Activated CD4-positive, alpha-beta T cell treated with anti-CD3 and anti-CD28 coated beads, Interleukin-2, amount 10 ng/mL, durations not matched to agents 24 days and 14 days (primary cell): ENCODE measurements around the gene KRT84. TPM values are rescaled to one million over a fixed set of nuclear protein-coding genes. Genes with fewer than 3 reads are reported as not detected.
"Not testable (repeated sequence)": the region's sequence is repeated elsewhere in the genome, so short reads cannot be mapped to it uniquely, and the experiment has no call there.

ENCODE experiments used
- DNase-seq: peaks from one replicate; pipeline ENCODE4 v3.0.0; 2022
- H3K27ac Mint-ChIP-seq: one replicate; pipeline ENCODE4 v1.8.0; 2022; ENCODE audit warnings: mild to moderate bottlenecking, mixed read lengths
- H3K27me3 Mint-ChIP-seq: one replicate; pipeline ENCODE4 v1.8.0; 2022; ENCODE audit warnings: mixed read lengths
- H3K36me3 Mint-ChIP-seq: one replicate; pipeline ENCODE4 v1.8.0; 2022; ENCODE audit warnings: low read depth, mild to moderate bottlenecking, mixed read lengths
- H3K4me1 Mint-ChIP-seq: one replicate; pipeline ENCODE4 v1.8.0; 2021; ENCODE audit warnings: mixed read lengths
- H3K4me3 Mint-ChIP-seq: one replicate; pipeline ENCODE4 v1.8.0; 2022; ENCODE audit warnings: mild to moderate bottlenecking, moderate library complexity, mixed read lengths
- H3K9me3 Mint-ChIP-seq: one replicate; pipeline ENCODE4 v1.8.0; 2021; ENCODE audit warnings: mixed read lengths
- intact Hi-C: fragments of 100-400 bp; cut with micrococcal nuclease; formaldehyde crosslinking; loops from one replicate; pipeline ENCODE4 v1.15.1; 2023
- total RNA-seq: library from RNA; stranded (reverse); gene quantifications from 2 replicates; pipeline ENCODE4 v1.2.3, GENCODE V29; 2022

KRT84 gene
- total RNA-seq, 1 donor from 2014 or later = not detected

DNA sequence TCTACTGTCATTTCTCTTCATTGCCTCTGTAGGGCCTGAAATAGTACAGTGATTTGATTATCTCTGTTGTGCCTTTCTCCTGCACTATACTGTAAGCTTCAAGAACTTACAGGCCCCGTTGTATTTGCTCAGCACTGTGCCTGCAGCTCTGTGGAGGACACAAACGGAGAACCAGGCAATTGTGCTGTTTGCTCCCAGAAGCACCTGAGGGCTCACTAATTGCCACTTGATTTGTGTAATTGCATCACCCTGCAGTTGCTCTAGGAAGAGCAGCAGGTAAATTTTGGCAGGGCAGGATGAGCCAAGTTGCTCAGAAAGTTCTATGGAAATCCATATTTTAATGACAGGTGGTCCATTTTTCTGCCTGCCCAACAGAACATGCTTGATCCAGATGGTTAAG lies 32.3 kb upstream of the KRT84 start:
- Mint-ChIP-seq H3K4me3 (no peak overlapping the region), H3K36me3 (no peaks in the 10 kb centered on the region), H3K4me1 (no peaks in the 10 kb centered on the region), H3K9me3 (no peaks in the 10 kb centered on the region), H3K27me3 (no peaks in the 10 kb centered on the region), H3K27ac (no peak overlapping the region)
- no peak for DNase-seq
- intact Hi-C loops = no loop called here

GRCh38 chr12:52416795-52417194 lies 31.3 kb upstream of the KRT84 start:
- intact Hi-C loops = no loop called here
- DNase-seq = no peak
- no peaks in the 10 kb centered on the region for H3K36me3 Mint-ChIP-seq
- H3K27me3 Mint-ChIP-seq = no peaks in the 10 kb centered on the region
- no peaks in the 10 kb centered on the region for H3K9me3 Mint-ChIP-seq
- no peak overlapping the region for H3K27ac Mint-ChIP-seq
- H3K4me1 Mint-ChIP-seq = no peaks in the 10 kb centered on the region
- H3K4me3 Mint-ChIP-seq = no peak overlapping the region

DNA sequence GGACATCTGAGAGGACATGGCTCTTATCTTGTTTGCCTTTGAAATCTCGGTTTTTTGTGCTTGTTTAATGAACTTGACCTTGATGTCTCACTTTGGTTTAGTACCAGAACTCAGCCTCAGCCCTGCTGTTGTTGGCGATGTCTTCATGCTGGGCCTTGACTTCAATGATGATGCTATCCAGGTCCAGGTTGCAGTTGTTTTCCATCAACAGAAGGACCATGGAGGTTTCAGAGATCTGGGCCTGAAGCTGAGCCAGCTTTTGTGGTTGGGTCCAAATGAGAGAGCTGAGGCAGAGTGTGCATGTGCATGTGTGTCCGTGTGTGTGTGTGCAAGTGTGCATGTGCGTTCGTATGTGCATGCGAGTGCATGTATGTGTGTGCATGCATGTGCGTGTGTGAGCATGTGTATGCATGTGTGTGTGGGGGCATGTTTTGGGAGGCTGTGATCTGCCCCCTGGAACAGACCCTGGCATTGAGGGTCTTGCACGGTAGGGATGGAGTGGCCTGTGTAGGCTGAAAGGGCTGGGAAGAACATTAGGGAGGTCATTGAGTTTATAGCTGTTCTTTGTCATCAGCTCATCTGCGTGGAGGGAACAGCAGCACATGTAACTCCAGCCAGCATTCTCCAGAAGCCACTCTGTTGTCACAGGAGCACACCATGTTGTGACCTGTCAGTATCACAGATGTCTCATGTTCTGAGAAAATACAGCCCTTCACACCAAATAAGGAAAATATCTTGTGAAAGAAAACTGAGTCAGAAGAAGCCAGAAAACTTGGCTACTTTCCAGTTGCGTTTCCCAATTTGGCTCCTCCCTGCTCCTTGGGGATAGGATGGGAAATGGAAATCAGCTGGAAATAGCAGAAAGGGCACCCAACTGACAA lies 30.7 kb upstream of the KRT84 start:
- Mint-ChIP-seq H3K4me3 (no peak overlapping the region), H3K9me3 (no peaks in the 10 kb centered on the region), H3K27ac (no peak overlapping the region), H3K27me3 (no peaks in the 10 kb centered on the region), H3K36me3 (no peaks in the 10 kb centered on the region), H3K4me1 (no peaks in the 10 kb centered on the region)
- intact Hi-C loops = no loop called here
- no peak for DNase-seq

DNA sequence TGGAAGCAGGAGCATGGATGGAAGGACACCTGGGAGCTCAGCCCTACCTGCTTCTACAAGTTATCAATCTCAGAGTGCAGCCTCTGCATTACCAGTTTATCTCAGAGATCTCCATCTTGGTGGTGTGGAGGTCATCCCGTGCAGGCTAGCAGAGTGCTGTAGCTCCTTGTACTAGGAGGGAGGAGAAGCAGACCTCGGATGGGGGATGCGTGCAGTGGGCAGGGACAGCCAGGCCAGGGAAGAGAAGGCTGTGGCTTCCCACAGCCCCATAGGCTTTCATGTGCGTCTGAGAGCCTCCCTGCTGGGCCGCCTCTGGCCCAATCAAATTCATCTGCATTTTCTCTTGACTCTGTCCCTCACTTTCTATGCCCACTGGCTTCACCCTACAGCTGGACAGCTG lies 29.5 kb upstream of the KRT84 start:
- H3K4me1 Mint-ChIP-seq = no peaks in the 10 kb centered on the region
- H3K4me3 Mint-ChIP-seq = no peak overlapping the region
- DNase-seq = no peak
- no peaks in the 10 kb centered on the region for H3K27me3 Mint-ChIP-seq
- H3K27ac Mint-ChIP-seq = no peak overlapping the region
- intact Hi-C loops = no loop called here
- no peaks in the 10 kb centered on the region for H3K9me3 Mint-ChIP-seq
- no peaks in the 10 kb centered on the region for H3K36me3 Mint-ChIP-seq

GRCh38 chr12:52413782-52414345 lies 28.4 kb upstream of the KRT84 start:
- Mint-ChIP-seq H3K27ac (no peak overlapping the region), H3K36me3 (no peaks in the 10 kb centered on the region), H3K4me1 (no peaks in the 10 kb centered on the region), H3K4me3 (no peak overlapping the region), H3K27me3 (no peaks in the 10 kb centered on the region), H3K9me3 (no peaks in the 10 kb centered on the region)
- intact Hi-C loops = no loop called here
- DNase-seq = no peak

- intact Hi-C loops = no loop called here
- no peaks in the 10 kb centered on the region for H3K27me3 Mint-ChIP-seq
- no peaks in the 10 kb centered on the region for H3K36me3 Mint-ChIP-seq
- H3K4me3 Mint-ChIP-seq = no peak overlapping the region
- no peak for DNase-seq
- no peaks in the 10 kb centered on the region for H3K4me1 Mint-ChIP-seq
- H3K27ac Mint-ChIP-seq = no peak overlapping the region
- H3K9me3 Mint-ChIP-seq = no peaks in the 10 kb centered on the region
Measured at GRCh38 chr12:52413202-52413601, 27.8 kb upstream of the KRT84 start.

DNA sequence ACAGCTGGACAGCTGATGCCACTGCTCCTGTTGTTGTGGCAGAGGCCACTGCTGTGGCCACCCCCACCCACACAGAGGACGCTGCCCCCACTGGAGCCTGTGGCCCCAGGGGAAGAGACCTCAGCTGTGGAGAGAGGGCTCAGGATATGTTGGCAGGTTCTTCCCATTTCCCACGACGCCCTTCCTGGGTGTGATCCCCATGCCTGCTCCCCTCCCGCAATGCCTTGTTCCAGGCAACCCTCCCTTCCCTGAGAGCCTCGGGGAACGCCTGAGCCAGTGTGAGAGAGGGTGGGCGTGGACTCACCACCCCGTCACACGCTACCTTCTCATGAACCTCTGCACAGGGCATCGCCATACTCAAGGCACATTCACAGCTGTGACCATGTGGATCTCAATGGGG lies 26.4 kb upstream of the KRT84 start:
- H3K36me3 Mint-ChIP-seq = no peaks in the 10 kb centered on the region
- H3K4me3 Mint-ChIP-seq = no peak overlapping the region
- H3K9me3 Mint-ChIP-seq = no peaks in the 10 kb centered on the region
- H3K4me1 Mint-ChIP-seq = no peaks in the 10 kb centered on the region
- intact Hi-C loops = no loop called here
- H3K27ac Mint-ChIP-seq = no peak overlapping the region
- no peak for DNase-seq
- H3K27me3 Mint-ChIP-seq = no peaks in the 10 kb centered on the region

- H3K27ac Mint-ChIP-seq, DNase-seq, H3K36me3 Mint-ChIP-seq, intact Hi-C loops, H3K4me3 Mint-ChIP-seq, H3K27me3 Mint-ChIP-seq, H3K4me1 Mint-ChIP-seq, H3K9me3 Mint-ChIP-seq: not testable (repeated sequence)
Measured at GRCh38 chr12:52410589-52411248, 25.3 kb upstream of the KRT84 start.

DNA sequence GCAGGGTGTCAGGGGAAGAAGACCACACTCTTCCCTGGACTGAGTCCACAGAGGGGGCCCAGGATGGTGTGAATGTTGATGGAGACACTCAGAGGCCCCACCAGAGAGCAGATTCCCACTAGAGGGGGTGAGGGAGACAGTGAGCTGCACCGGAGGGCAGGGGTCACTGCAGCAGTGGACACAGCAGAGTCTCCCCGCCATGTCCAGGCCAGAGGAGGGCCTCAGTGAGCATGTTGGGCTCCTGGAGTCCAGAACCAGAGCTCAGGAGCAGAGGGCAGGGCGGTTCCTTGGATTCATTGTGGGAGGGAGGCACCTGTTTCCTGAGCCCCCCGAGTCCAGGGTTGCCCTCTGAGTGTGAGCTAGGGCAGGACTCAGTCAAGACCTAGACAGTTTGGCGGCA lies 22.5 kb upstream of the KRT84 start:
- Mint-ChIP-seq H3K36me3 (no peaks in the 10 kb centered on the region), H3K9me3 (no peaks in the 10 kb centered on the region), H3K4me3 (no peak overlapping the region), H3K27ac (no peak overlapping the region), H3K4me1 (no peaks in the 10 kb centered on the region), H3K27me3 (peaks cover 4% of the 10 kb centered on the region)
- no peak for DNase-seq
- intact Hi-C loops = no loop called here

GRCh38 chr12:52405922-52406385 lies 20.5 kb upstream of the KRT84 start, which contains the start of gene KRT82:
Gene KRT82 (minus strand): TSS chr12:52406335. CDS start chr12:52406277, 58 bp downstream.
- no peak within 1 kb of the TSS for H3K27ac Mint-ChIP-seq
- H3K36me3 Mint-ChIP-seq = no peaks in the 10 kb centered on the region
- H3K27me3 Mint-ChIP-seq = peaks cover 4% of the 10 kb centered on the region
- no peaks in the 10 kb centered on the region for H3K4me1 Mint-ChIP-seq
- no peak within 1 kb of the TSS for H3K4me3 Mint-ChIP-seq
- intact Hi-C loops = no loop called here
- DNase-seq = no peak
- H3K9me3 Mint-ChIP-seq = no peaks in the 10 kb centered on the region

DNA sequence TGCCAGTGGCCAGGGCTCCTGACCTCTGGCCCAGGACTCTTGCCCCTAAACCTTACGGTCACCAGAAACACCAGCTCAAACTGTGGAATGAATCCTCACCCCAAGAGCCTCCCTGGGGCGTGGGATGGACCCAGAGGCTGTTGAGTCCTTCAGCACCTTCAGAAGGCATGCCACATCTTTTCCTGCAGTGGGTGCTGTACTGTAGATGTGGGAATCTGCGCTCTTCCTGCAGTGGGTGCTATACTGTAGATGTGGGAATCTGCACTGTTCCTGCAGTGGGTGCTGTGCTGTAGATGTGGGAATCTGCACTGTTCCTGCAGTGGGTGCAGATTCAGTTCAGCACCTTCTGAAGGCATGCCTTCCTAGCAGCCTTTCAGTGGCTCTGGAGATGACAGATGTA lies 19.5 kb upstream of the KRT84 start:
- DNase-seq = no peak
- intact Hi-C loops = no loop called here
- no peaks in the 10 kb centered on the region for H3K4me1 Mint-ChIP-seq
- H3K36me3 Mint-ChIP-seq = no peaks in the 10 kb centered on the region
- no peak overlapping the region for H3K4me3 Mint-ChIP-seq
- no peaks in the 10 kb centered on the region for H3K9me3 Mint-ChIP-seq
- H3K27ac Mint-ChIP-seq = no peak overlapping the region
- peaks cover 4% of the 10 kb centered on the region for H3K27me3 Mint-ChIP-seq

DNA sequence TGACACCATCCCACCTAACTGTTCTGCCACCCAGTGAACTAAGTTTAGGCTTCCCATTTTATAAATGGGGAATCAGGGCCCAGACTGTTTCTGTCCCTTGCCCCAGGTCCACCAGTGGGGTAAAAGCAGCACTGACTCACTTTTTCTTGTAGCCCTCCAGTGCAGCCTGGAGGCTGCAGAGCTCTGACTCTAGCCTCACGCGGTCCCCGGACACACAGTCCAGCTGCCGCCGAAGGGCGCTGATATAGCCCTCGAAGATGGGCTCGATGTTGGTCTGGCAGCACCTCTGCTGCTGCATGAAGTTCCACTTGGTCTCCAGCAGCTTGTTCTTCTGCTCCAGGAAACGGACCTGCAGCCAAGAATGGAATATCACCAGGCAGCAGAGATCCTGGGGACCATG lies 18.1 kb upstream of the KRT84 start:
- intact Hi-C loops = no loop called here
- Mint-ChIP-seq H3K27ac (no peak overlapping the region), H3K9me3 (no peaks in the 10 kb centered on the region), H3K27me3 (peaks cover 4% of the 10 kb centered on the region), H3K36me3 (no peaks in the 10 kb centered on the region), H3K4me3 (no peak overlapping the region), H3K4me1 (no peaks in the 10 kb centered on the region)
- DNase-seq = no peak

DNA sequence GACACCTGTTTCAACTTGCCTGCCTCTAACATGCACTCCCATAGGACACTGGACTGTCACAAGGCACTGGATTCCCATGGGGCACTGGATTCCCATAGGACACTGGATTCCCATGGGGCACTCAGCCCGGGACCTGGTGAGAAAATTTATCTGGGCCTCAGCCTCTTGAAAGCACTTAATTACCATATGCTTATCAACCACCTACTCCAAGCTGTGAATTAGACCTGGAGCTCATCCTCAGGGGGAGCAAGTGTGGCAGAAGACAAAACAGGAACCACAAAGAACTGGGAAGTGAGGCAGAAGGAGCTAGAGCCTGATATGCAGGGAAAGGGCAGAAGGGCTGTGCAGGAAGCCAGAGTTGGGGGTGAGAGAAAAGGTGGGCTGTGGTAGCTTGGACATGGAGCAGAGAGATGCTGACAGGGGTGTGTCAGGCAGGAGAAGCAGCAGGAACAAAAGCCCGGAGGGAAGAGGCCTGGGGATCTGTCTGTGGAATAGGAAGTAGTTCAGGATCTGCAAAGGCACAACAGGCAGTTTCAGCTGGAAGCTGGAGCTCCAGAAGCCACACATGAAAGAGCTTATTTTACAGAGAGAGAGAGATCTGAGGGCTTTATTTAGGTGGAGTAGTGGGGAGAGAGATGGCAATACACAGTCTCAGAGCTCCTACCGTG lies 17.6 kb upstream of the KRT84 start:
- H3K27ac Mint-ChIP-seq = no peak overlapping the region
- H3K9me3 Mint-ChIP-seq = no peaks in the 10 kb centered on the region
- intact Hi-C loops = no loop called here
- H3K4me3 Mint-ChIP-seq = no peak overlapping the region
- H3K36me3 Mint-ChIP-seq = no peaks in the 10 kb centered on the region
- H3K4me1 Mint-ChIP-seq = no peaks in the 10 kb centered on the region
- no peak for DNase-seq
- peaks cover 4% of the 10 kb centered on the region for H3K27me3 Mint-ChIP-seq

DNA sequence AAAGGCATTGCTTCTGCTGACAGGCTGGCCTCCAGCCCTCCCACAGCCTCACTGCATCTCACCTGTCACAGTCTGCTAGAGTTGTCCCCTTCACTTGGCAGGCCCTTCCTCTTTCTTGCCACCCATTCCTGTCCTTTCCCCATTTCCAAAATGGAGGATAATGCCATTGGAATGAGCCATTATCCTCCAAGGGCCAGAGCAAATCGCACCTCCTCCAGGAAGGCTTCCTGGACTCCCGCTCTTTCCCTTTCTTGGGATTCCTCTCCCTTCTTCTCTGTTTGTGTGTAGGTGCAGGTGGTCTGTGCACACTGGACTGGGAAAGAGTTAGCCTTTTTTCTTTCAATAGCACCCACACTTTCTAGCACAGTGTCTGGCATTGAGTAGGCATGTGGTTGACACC lies 16.9 kb upstream of the KRT84 start:
- Mint-ChIP-seq H3K9me3 (no peaks in the 10 kb centered on the region), H3K4me3 (no peak overlapping the region), H3K4me1 (no peaks in the 10 kb centered on the region), H3K27ac (no peak overlapping the region), H3K27me3 (peaks cover 5% of the 10 kb centered on the region), H3K36me3 (no peaks in the 10 kb centered on the region)
- intact Hi-C loops = no loop called here
- DNase-seq = no peak
